NCI-H2227 treated with DMSO at 0.1 percent for 48 hours (cell line): Measurements from ENCODE around the gene CDH13.

Source experiments
- DNase-seq: peaks from one replicate; lab custom pipeline; 2025; lab: John Stamatoyannopoulos, UW

Gene CDH13

GRCh38 chr16:82852388-82853008 lies 225.7 kb downstream of the CDH13 start:
- DNase-seq: no peak

- no peak for DNase-seq
These were observed 228.7 kb downstream of the CDH13 start for GRCh38 chr16:82855471-82855870.

GRCh38 chr16:82857693-82858365 lies 231.1 kb downstream of the CDH13 start:
- DNase-seq: no peak

GRCh38 chr16:82859662-82860061 lies 232.9 kb downstream of the CDH13 start:
- DNase-seq: no peak

- DNase-seq: no peak
These were observed 233.3 kb downstream of the CDH13 start for GRCh38 chr16:82860071-82860470.

- DNase-seq: no peak
These were observed 235.3 kb downstream of the CDH13 start for GRCh38 chr16:82862057-82862456.

- no peak for DNase-seq
These were observed 237.7 kb downstream of the CDH13 start for GRCh38 chr16:82864332-82865040.

- no peak for DNase-seq
These were observed 238.6 kb downstream of the CDH13 start for GRCh38 chr16:82865412-82865811.

- DNase-seq: no peak
These were observed 240.7 kb downstream of the CDH13 start for GRCh38 chr16:82867485-82867884.

GRCh38 chr16:82874271-82874670 lies 247.5 kb downstream of the CDH13 start:
- no peak for DNase-seq

- no peak for DNase-seq
These were observed 247.9 kb downstream of the CDH13 start for GRCh38 chr16:82874672-82875071.

- no peak for DNase-seq
These were observed 250.2 kb downstream of the CDH13 start for GRCh38 chr16:82876951-82877350.

GRCh38 chr16:82878466-82878865 lies 251.7 kb downstream of the CDH13 start:
- no peak for DNase-seq

- no peak for DNase-seq
These were observed 253.6 kb downstream of the CDH13 start for GRCh38 chr16:82880346-82880745.

GRCh38 chr16:82881516-82881915 lies 254.7 kb downstream of the CDH13 start:
- DNase-seq: no peak

- no peak for DNase-seq
These were observed 255.5 kb downstream of the CDH13 start for GRCh38 chr16:82882226-82882625.

- no peak for DNase-seq
These were observed 256.4 kb downstream of the CDH13 start for GRCh38 chr16:82882982-82883835.

GRCh38 chr16:82884320-82884898 lies 257.6 kb downstream of the CDH13 start:
- no peak for DNase-seq

GRCh38 chr16:82886146-82886545 lies 259.4 kb downstream of the CDH13 start:
- DNase-seq: no peak

- no peak for DNase-seq
These were observed 261.8 kb downstream of the CDH13 start for GRCh38 chr16:82888591-82889001.

- no peak for DNase-seq
These were observed 264.7 kb downstream of the CDH13 start for GRCh38 chr16:82891424-82891823.

GRCh38 chr16:82891918-82892317 lies 265.1 kb downstream of the CDH13 start:
- no peak for DNase-seq
